Measurements from ENCODE around the gene OR2A25. TPM values are rescaled to one million over a fixed set of nuclear protein-coding genes. Genes with fewer than 3 reads are reported as not detected.
A peak's percentile ranks its signal among the peaks of the same experiment; 100 is the strongest.

OR2A25 gene
- polyA plus RNA-seq, 1 of the 3 experiments (the other 2 are of a cell fraction): not detected

DNA sequence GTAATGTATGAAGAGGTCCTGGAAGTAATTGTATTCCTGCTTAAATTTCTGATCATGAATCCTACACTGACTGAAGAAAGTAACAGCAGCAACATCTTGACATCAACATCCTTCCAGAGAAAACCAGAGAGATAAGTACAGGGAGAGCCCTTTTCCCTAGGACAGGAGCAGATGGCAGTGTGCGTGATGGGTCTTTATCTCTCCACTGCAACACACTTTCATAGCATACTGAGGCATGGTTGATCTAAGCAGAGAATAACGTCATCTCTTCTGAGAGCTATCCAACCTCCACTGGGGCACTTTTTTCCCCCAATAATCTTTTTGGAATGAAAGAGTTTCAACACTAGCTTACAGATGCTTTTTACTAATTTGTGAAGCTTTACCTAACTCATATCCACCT lies 342 bp downstream of the OR2A25 start:
- Histone ChIP-seq H3K9ac (no peak overlapping the region), H3K27me3 (ENCODE audit: insufficient read depth) (peaks cover 14% of the 10 kb centered on the region; the same call in 1 of the 2 replicates), H3K4me2 (no peak overlapping the region), H3K9me2 (no peaks in the 10 kb centered on the region), H3K27ac (ENCODE audit: low read depth in 2 of 2, low read length in 1 of 2) (no peak overlapping the region), H3K4me1 (ENCODE audit: control insufficient read depth in 1 of 2, insufficient read depth in 2 of 2, low read depth in 1 of 2, low read length in 1 of 2) (no peaks in the 10 kb centered on the region), H3K36me3 (replicated peaks in 1 of 2; ENCODE audit: control insufficient read depth in 1 of 2, insufficient read depth in 2 of 2, low read length in 1 of 2) (no peaks in the 10 kb centered on the region), H3K79me2 (ENCODE audit: insufficient read depth) (no peaks in the 10 kb centered on the region), H3F3A (replicated peaks; ENCODE audit: insufficient read depth) (no peaks in the 10 kb centered on the region), H3K9me3 (no peaks in the 10 kb centered on the region), H4K20me1 (ENCODE audit: insufficient read depth) (no peaks in the 10 kb centered on the region), H2AFZ (ENCODE audit: low read depth) (no peak overlapping the region), H3K4me3 (ENCODE audit: low read depth in 2 of 2, low read length in 1 of 2) (no peak overlapping the region)
- DNase-seq: no peak
- POLR2A ChIA-PET: no interaction called here
- TF ChIP-seq, protein P1, sequence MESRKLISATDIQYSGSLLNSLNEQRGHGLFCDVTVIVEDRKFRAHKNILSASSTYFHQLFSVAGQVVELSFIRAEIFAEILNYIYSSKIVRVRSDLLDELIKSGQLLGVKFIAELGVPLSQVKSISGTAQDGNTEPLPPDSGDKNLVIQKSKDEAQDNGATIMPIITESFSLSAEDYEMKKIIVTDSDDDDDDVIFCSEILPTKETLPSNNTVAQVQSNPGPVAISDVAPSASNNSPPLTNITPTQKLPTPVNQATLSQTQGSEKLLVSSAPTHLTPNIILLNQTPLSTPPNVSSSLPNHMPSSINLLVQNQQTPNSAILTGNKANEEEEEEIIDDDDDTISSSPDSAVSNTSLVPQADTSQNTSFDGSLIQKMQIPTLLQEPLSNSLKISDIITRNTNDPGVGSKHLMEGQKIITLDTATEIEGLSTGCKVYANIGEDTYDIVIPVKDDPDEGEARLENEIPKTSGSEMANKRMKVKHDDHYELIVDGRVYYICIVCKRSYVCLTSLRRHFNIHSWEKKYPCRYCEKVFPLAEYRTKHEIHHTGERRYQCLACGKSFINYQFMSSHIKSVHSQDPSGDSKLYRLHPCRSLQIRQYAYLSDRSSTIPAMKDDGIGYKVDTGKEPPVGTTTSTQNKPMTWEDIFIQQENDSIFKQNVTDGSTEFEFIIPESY (IDR thresholded peaks at IDR 0.05; ENCODE audit: borderline replicate concordance, low read depth): no peak
- no peak for TF ChIP-seq JUND (IDR thresholded peaks at IDR 0.05)
- TF ChIP-seq RXRA (IDR thresholded peaks at IDR 0.05; ENCODE audit: borderline replicate concordance, low read depth): no peak
- no peak for TF ChIP-seq CHD2 (IDR thresholded peaks at IDR 0.05; ENCODE audit: low read length, partially characterized antibody)
- no peak for TF ChIP-seq FOXM1 (IDR thresholded peaks at IDR 0.05; ENCODE audit: low read depth)
- TF ChIP-seq RAD21 (IDR thresholded peaks at IDR 0.05; ENCODE audit: low read length): no peak
- no peak for TF ChIP-seq NFIC (IDR thresholded peaks at IDR 0.05; ENCODE audit: borderline replicate concordance)
- TF ChIP-seq, protein P2, sequence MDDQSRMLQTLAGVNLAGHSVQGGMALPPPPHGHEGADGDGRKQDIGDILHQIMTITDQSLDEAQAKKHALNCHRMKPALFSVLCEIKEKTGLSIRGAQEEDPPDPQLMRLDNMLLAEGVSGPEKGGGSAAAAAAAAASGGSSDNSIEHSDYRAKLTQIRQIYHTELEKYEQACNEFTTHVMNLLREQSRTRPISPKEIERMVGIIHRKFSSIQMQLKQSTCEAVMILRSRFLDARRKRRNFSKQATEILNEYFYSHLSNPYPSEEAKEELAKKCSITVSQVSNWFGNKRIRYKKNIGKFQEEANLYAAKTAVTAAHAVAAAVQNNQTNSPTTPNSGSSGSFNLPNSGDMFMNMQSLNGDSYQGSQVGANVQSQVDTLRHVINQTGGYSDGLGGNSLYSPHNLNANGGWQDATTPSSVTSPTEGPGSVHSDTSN (IDR thresholded peaks at IDR 0.05): no peak
- 8% methylated on average over 2 of the region's 2 CpGs for WGBS (ENCODE audit: low lambda C conversion rate)
- CTCF ChIA-PET: no interaction called here

DNA sequence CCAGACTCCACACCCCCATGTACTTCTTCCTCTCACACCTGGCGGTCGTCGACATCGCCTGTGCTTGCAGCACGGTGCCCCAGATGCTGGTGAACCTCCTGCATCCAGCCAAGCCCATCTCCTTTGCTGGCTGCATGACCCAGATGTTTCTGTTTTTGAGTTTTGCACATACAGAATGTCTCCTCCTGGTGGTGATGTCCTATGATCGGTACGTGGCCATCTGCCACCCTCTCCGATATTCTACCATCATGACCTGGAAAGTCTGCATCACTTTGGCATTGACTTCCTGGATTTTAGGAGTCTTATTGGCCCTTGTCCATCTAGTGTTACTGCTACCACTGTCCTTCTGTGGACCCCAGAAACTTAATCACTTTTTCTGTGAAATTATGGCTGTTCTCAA lies 4.8 kb downstream of the OR2A25 start:
- TF ChIP-seq, protein P3, sequence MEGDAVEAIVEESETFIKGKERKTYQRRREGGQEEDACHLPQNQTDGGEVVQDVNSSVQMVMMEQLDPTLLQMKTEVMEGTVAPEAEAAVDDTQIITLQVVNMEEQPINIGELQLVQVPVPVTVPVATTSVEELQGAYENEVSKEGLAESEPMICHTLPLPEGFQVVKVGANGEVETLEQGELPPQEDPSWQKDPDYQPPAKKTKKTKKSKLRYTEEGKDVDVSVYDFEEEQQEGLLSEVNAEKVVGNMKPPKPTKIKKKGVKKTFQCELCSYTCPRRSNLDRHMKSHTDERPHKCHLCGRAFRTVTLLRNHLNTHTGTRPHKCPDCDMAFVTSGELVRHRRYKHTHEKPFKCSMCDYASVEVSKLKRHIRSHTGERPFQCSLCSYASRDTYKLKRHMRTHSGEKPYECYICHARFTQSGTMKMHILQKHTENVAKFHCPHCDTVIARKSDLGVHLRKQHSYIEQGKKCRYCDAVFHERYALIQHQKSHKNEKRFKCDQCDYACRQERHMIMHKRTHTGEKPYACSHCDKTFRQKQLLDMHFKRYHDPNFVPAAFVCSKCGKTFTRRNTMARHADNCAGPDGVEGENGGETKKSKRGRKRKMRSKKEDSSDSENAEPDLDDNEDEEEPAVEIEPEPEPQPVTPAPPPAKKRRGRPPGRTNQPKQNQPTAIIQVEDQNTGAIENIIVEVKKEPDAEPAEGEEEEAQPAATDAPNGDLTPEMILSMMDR (IDR thresholded peaks at IDR 0.05): peak; percentile 30; the same call in 1 of the 2 replicates
- TF ChIP-seq RCOR1 (IDR thresholded peaks at IDR 0.05; ENCODE audit: low read length): no peak
- TF ChIP-seq, protein P2 (IDR thresholded peaks at IDR 0.05): no peak
- Histone ChIP-seq H3K9me3 (no peaks in the 10 kb centered on the region), H3K27ac (ENCODE audit: low read depth in 2 of 2, low read length in 1 of 2) (no peak overlapping the region), H3K9ac (no peak overlapping the region), H4K20me1 (ENCODE audit: insufficient read depth) (no peaks in the 10 kb centered on the region), H3K4me2 (no peak overlapping the region), H3K9me2 (no peaks in the 10 kb centered on the region), H3K4me1 (ENCODE audit: control insufficient read depth in 1 of 2, insufficient read depth in 2 of 2, low read depth in 1 of 2, low read length in 1 of 2) (no peaks in the 10 kb centered on the region), H3K4me3 (ENCODE audit: low read depth in 2 of 2, low read length in 1 of 2) (no peak overlapping the region), H3K36me3 (replicated peaks in 1 of 2; ENCODE audit: control insufficient read depth in 1 of 2, insufficient read depth in 2 of 2, low read length in 1 of 2) (no peaks in the 10 kb centered on the region), H2AFZ (ENCODE audit: low read depth) (no peak overlapping the region), H3K27me3 (ENCODE audit: insufficient read depth) (peaks cover 6% of the 10 kb centered on the region; the same call in 1 of the 2 replicates), H3F3A (replicated peaks; ENCODE audit: insufficient read depth) (no peaks in the 10 kb centered on the region), H3K79me2 (ENCODE audit: insufficient read depth) (no peaks in the 10 kb centered on the region)
- DNase-seq: no peak
- WGBS (ENCODE audit: low lambda C conversion rate): 17% methylated on average over 8 of the region's 8 CpGs
- POLR2A ChIA-PET: no interaction called here
- CTCF ChIA-PET: no interaction called here
